Tibial artery (tissue), 4 donors: ENCODE results near the gene LPP.
A peak's percentile ranks its signal among the peaks of the same experiment; 100 is the strongest.

Source experiments
- DNase-seq, 2 donors: peaks; one replicate each; pipeline ENCODE4 v3.0.0-alpha.2; 2019
- H3K27ac ChIP-seq, 2 donors: fragments of 200-600 bp; sonication (generic) in 1 of 2; 1 replicate in 1 of 2; 2 replicates in 1 of 2; pipeline ENCODE4 v1.5.1; 2018 to 2019; ENCODE audit warnings: mild to moderate bottlenecking in 1 of 2
- H3K27me3 ChIP-seq, 2 donors: fragments of 200-600 bp; sonication (generic) in 1 of 2; one replicate each; pipeline versions ENCODE4 v1.5.1 to v1.6.0; 2016 to 2019
- H3K36me3 ChIP-seq, 3 donors: fragments of 200-600 bp; sonication (generic) in 2 of 3; one replicate each; pipeline ENCODE4 v1.5.1; 2016 to 2019; ENCODE audit warnings: mild to moderate bottlenecking in 2 of 3
- H3K4me1 ChIP-seq, 4 donors: fragments of 200-600 bp; sonication (generic) in 2 of 4; 1 replicate in 3 of 4; 2 replicates in 1 of 4; pipeline ENCODE4 v1.5.1; 2016 to 2019
- H3K4me3 ChIP-seq, 2 donors: fragments of 200-600 bp; sonication (generic) in 1 of 2; 1 replicate in 1 of 2; 2 replicates in 1 of 2; pipeline ENCODE4 v1.5.1; 2018 to 2019; ENCODE audit warnings: mild to moderate bottlenecking in 2 of 2
- H3K9me3 ChIP-seq, 3 donors: fragments of 200-600 bp; sonication (generic) in 1 of 3; one replicate each; pipeline ENCODE4 v1.5.1; 2016 to 2019
- CTCF ChIP-seq, 2 experiments: fragments of 200-600 bp in 1 of 2; fragments of 450-650 bp in 1 of 2; IDR thresholded peaks; one replicate each; pipeline ENCODE4 v1.5.1; 2017 to 2019; ENCODE audit warnings: antibody characterized with exemption in 2 of 2, mild to moderate bottlenecking in 1 of 2, moderate library complexity in 1 of 2
- intact Hi-C: fragments of 100-400 bp; cut with DNase I; formaldehyde crosslinking; loops from one replicate; pipeline ENCODE4 v1.15.0; 2023; ENCODE audit warnings: low total_unique reads

LPP gene

GRCh38 chr3:188875413-188875812 is 721.5 kb downstream of the LPP start:
- H3K4me1 ChIP-seq, result peaks cover 0 to 16% (median 2%) of the 10 kb centered on the region in 4 donors
- TF ChIP-seq CTCF (IDR thresholded peaks at IDR 0.05), result no peak

GRCh38 chr3:188876370-188876769 is 722.4 kb downstream of the LPP start:
- peaks cover 51 to 65% (median 62%) of the 10 kb centered on the region in 3 donors for H3K36me3 ChIP-seq
- no peaks in the 10 kb centered on the region for H3K9me3 ChIP-seq
- peaks cover 0 to 17% (median 0%) of the 10 kb centered on the region in 4 donors for H3K4me1 ChIP-seq
- no peak for DNase-seq
- no peak overlapping the region for H3K27ac ChIP-seq
- no peak for TF ChIP-seq CTCF (IDR thresholded peaks at IDR 0.05)
- no peaks in the 10 kb centered on the region for H3K27me3 ChIP-seq
- no peak overlapping the region for H3K4me3 ChIP-seq
- intact Hi-C loops, result no loop called here

More at GRCh38 chr3:188875413-188875812, 721.5 kb downstream of the LPP start:
- no peaks in the 10 kb centered on the region for H3K27me3 ChIP-seq
- intact Hi-C loops, result no loop called here
- no peak overlapping the region for H3K4me3 ChIP-seq
- no peaks in the 10 kb centered on the region for H3K9me3 ChIP-seq
- no peak for DNase-seq
- H3K27ac ChIP-seq, result no peak overlapping the region
- peaks cover 51 to 65% (median 62%) of the 10 kb centered on the region in 3 donors for H3K36me3 ChIP-seq

GRCh38 chr3:188877381-188877780 is 723.4 kb downstream of the LPP start:
- DNase-seq, result no peak
- H3K27me3 ChIP-seq, result no peaks in the 10 kb centered on the region
- H3K4me3 ChIP-seq, result no peak overlapping the region
- peaks cover 48 to 60% (median 59%) of the 10 kb centered on the region in 3 donors for H3K36me3 ChIP-seq
- no peak overlapping the region for H3K27ac ChIP-seq
- intact Hi-C loops, result no loop called here
- no peak for TF ChIP-seq CTCF (IDR thresholded peaks at IDR 0.05)
- H3K4me1 ChIP-seq, result peaks cover 0 to 27% (median 5%) of the 10 kb centered on the region in 4 donors
- no peaks in the 10 kb centered on the region for H3K9me3 ChIP-seq

- TF ChIP-seq CTCF (IDR thresholded peaks at IDR 0.05), result no peak
- Histone ChIP-seq H3K9me3 (no peaks in the 10 kb centered on the region), H3K27ac (peak overlapping the region in 1 of 2 donors; percentile 12), H3K4me3 (no peak overlapping the region), H3K27me3 (no peaks in the 10 kb centered on the region), H3K4me1 (peaks cover 0 to 34% (median 5%) of the 10 kb centered on the region in 4 donors), H3K36me3 (peaks cover 48 to 60% (median 52%) of the 10 kb centered on the region in 3 donors)
- intact Hi-C loops, result no loop called here
- DNase-seq, result no peak
These were observed 724.1 kb downstream of the LPP start for GRCh38 chr3:188878076-188878475.

- no peak overlapping the region for H3K4me3 ChIP-seq
- no peaks in the 10 kb centered on the region for H3K27me3 ChIP-seq
- H3K36me3 ChIP-seq, result peaks cover 23 to 43% (median 28%) of the 10 kb centered on the region in 3 donors
- no peak for TF ChIP-seq CTCF (IDR thresholded peaks at IDR 0.05)
- DNase-seq, result no peak
- H3K4me1 ChIP-seq, result peaks cover 0 to 49% (median 7%) of the 10 kb centered on the region in 4 donors
- intact Hi-C loops, result no loop called here
- H3K9me3 ChIP-seq, result no peaks in the 10 kb centered on the region
- peak overlapping the region; percentile 18 to 40 for H3K27ac ChIP-seq
These were observed 728.1 kb downstream of the LPP start for GRCh38 chr3:188881954-188882641.
